ENCODE results near the gene LAGE3. TPM values are rescaled to one million over a fixed set of nuclear protein-coding genes. Genes with fewer than 3 reads are reported as not detected.
"Not testable (repeated sequence)": the region's sequence is repeated elsewhere in the genome, so short reads cannot be mapped to it uniquely, and the experiment has no call there.

Gene LAGE3
- polyA plus RNA-seq, 1 experiment = 17.8 TPM

DNA sequence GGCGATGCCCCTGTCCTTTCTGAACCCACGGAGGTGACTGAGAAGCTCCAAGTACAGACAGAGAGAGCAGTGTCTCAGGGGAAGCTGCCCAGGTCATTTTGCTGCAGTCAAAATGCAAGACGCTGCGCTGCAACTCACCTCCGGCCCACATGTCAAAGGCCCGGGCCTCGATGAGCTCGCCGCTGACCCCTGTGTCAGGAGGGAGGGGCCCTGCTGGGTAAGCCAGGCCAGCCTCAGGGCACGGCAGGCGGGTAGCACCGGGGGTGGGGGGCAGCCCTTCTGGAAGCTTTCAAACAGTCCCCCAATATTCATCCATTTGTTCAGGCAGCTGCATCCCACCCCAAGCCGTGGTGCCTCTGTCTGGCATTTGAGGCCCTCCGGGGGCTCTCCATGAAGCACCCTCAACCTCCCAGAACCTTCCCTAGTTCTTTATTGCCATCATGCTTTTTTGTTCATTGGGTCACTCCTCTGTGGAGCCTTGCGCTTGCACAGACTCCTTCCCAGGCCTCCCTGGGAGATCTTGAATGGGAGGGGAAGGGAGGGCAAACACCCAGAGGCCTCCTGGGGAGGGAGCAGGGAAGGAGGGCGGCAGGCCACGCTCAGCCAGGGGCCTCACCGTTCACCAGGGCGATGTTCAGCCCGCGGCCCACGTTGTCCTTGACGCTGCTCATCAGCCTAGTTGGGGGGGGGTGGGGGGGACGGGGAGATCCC is 28.7 kb upstream of the LAGE3 start:
- no peak for DNase-seq (ENCODE audit: low read depth)
- ChIA-PET POLR2A (no interaction called here), CTCF (no interaction called here)
- H3K27me3 ChIP-seq (ENCODE audit: control insufficient read depth, insufficient read depth, low read length) = no peaks in the 10 kb centered on the region
- TF ChIP-seq, protein P1, sequence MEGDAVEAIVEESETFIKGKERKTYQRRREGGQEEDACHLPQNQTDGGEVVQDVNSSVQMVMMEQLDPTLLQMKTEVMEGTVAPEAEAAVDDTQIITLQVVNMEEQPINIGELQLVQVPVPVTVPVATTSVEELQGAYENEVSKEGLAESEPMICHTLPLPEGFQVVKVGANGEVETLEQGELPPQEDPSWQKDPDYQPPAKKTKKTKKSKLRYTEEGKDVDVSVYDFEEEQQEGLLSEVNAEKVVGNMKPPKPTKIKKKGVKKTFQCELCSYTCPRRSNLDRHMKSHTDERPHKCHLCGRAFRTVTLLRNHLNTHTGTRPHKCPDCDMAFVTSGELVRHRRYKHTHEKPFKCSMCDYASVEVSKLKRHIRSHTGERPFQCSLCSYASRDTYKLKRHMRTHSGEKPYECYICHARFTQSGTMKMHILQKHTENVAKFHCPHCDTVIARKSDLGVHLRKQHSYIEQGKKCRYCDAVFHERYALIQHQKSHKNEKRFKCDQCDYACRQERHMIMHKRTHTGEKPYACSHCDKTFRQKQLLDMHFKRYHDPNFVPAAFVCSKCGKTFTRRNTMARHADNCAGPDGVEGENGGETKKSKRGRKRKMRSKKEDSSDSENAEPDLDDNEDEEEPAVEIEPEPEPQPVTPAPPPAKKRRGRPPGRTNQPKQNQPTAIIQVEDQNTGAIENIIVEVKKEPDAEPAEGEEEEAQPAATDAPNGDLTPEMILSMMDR (IDR thresholded peaks at IDR 0.05; ENCODE audit: insufficient read depth, low read depth, low read length) = no peak
- no peak overlapping the region for H3K4me3 ChIP-seq (ENCODE audit: low read depth, low read length)
- peaks cover 2% of the 10 kb centered on the region for H3K36me3 ChIP-seq (ENCODE audit: control insufficient read depth, insufficient read depth, low read length)

DNA sequence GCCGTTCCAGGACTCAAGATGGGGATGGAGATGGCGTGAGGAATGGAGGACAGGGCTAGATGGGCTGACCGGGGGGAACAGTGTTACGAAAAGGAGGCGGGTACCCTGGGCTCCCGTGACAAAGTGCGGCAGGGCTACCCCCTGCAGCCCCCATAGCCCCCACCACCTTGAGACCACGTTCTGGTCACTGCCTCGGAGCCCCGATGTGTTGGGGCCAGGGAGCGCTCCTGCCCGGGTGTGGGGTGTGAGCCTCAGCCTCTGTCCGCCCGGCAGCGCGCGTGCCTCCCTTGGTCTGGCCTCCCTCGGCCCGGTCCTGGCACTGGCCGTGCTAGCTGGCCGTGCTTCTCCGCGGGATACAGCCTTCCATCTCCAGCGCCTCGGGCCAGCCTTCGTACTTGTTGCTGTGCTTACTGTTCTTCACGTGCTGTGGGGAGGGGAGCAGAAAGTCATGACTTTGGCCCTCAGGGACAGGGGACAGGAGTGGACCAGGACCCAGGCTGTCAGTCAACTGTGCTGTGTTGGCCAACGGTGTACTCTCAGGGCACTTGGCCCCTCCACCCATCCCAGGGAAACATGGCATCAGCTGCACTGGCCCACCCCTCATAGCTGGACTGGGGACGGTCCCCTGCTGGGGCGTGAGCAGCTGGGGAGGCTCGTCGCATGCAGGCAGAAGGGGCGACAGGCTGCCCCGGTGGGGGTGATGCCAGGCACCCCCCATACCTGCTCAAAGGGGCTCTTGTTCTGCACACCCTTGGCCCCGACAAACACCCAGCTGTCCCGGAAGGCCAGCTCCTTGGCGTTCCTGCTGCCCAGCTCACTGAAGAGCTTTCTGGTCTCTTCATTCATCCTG is 27.6 kb upstream of the LAGE3 start:
- TF ChIP-seq, protein P1 (IDR thresholded peaks at IDR 0.05; ENCODE audit: insufficient read depth, low read depth, low read length) = no peak
- DNase-seq (ENCODE audit: low read depth) = no peak
- Histone ChIP-seq H3K27me3 (ENCODE audit: control insufficient read depth, insufficient read depth, low read length) (no peaks in the 10 kb centered on the region), H3K36me3 (ENCODE audit: control insufficient read depth, insufficient read depth, low read length) (peaks cover 2% of the 10 kb centered on the region), H3K4me3 (ENCODE audit: low read depth, low read length) (no peak overlapping the region)
- ChIA-PET POLR2A (no interaction called here), CTCF (no interaction called here)

DNA sequence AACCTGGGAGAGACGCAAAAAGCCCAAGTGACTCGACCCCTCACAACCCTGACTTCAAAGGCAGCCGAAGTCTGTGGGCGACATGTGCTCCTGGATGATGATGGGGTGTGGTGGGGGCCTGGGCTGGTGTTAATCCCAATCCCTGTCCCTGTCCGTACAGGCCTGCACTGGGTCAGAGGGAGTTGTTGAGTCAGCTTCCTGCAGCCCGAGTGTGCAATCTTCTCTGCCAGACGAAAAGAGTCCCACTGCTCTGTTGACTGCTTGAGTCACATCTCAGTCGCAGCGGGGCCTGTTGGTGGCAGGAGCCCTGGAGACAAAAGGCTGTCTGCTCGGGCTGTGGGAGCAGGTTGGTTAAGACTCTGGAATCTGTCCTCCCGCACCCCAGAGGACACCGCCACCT is 26.7 kb upstream of the LAGE3 start:
- TF ChIP-seq, protein P1 (IDR thresholded peaks at IDR 0.05; ENCODE audit: insufficient read depth, low read depth, low read length) = no peak
- H3K4me3 ChIP-seq (ENCODE audit: low read depth, low read length) = no peak overlapping the region
- CTCF ChIA-PET = no interaction called here
- POLR2A ChIA-PET = no interaction called here
- DNase-seq (ENCODE audit: low read depth) = no peak
- H3K36me3 ChIP-seq (ENCODE audit: control insufficient read depth, insufficient read depth, low read length) = peaks cover 2% of the 10 kb centered on the region
- no peaks in the 10 kb centered on the region for H3K27me3 ChIP-seq (ENCODE audit: control insufficient read depth, insufficient read depth, low read length)

DNA sequence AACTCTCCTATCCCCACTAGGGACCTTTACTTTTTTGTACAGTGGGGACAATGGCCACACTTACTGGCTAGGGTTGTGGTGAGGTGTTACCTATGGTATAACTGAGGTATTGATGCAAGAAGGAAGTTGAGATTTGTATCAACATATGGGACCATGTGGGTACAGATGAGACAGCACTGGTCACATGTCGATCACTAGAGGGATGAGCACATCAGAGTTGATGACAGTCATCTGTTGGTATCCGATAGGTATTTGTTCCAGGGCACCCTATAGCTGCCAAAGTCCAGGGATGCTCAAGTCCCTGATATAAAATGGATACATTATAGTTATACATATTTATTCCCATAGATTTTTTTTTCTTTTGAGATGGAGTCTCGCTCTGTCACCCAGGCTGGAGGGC is 23.9 kb upstream of the LAGE3 start:
- Histone ChIP-seq H3K36me3 (ENCODE audit: control insufficient read depth, insufficient read depth, low read length) (no peaks in the 10 kb centered on the region; the same call in 1 of the 2 replicates), H3K27me3 (ENCODE audit: control insufficient read depth, insufficient read depth, low read length) (no peaks in the 10 kb centered on the region), H3K4me3 (ENCODE audit: low read depth, low read length) (no peak overlapping the region)
- TF ChIP-seq, protein P1 (IDR thresholded peaks at IDR 0.05; ENCODE audit: insufficient read depth, low read depth, low read length) = no peak
- CTCF ChIA-PET = no interaction called here
- POLR2A ChIA-PET = no interaction called here
- no peak for DNase-seq (ENCODE audit: low read depth)

DNA sequence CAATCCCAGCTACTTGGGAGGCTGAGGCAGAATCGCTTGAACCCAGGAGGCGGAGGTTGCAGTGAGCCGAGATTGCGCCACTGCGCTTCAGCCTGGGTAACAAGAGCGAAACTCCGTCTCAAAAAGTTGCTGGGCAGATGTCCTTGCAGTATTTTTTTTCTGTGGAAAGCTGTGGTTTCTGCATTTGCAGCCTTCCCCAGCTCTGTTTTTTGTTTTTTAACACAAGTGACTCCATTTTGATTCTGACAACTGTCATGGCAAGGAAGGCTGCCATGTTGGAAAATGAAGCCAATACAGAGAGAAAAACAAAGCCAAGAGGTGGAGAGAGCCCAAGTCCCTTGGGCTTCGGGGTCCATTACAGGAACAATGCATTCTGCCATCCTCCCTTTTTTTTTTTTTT is 23.0 kb upstream of the LAGE3 start:
- DNase-seq (ENCODE audit: low read depth) = no peak
- Histone ChIP-seq H3K27me3 (ENCODE audit: control insufficient read depth, insufficient read depth, low read length) (no peaks in the 10 kb centered on the region), H3K36me3 (ENCODE audit: control insufficient read depth, insufficient read depth, low read length) (no peaks in the 10 kb centered on the region), H3K4me3 (ENCODE audit: low read depth, low read length) (no peak overlapping the region)
- TF ChIP-seq, protein P1 (IDR thresholded peaks at IDR 0.05; ENCODE audit: insufficient read depth, low read depth, low read length) = no peak
- POLR2A ChIA-PET = no interaction called here
- CTCF ChIA-PET = no interaction called here

DNA sequence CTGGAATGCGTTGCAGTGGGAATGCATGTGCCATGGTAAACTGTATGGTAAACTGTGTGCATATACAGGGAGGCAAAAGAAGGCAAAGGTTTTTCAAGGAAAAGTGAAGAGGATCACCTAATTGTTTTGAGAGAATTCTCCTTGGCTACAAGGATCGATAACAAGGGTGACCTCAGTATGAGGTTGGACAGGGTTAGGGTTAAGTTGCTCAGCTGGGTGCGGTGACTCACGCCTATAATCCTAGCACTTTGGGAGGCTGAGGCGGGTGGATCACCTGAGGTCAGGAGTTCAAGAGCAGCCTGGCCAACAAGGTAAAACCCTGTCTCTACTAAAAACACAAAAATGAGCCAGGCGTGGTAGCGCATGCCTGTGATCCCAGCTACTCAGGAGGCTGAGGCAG is 22.3 kb upstream of the LAGE3 start:
- DNase-seq (ENCODE audit: low read depth); H3K36me3 ChIP-seq (ENCODE audit: control insufficient read depth, insufficient read depth, low read length); CTCF ChIA-PET; H3K27me3 ChIP-seq (ENCODE audit: control insufficient read depth, insufficient read depth, low read length); POLR2A ChIA-PET; H3K4me3 ChIP-seq (ENCODE audit: low read depth, low read length): not testable (repeated sequence)

DNA sequence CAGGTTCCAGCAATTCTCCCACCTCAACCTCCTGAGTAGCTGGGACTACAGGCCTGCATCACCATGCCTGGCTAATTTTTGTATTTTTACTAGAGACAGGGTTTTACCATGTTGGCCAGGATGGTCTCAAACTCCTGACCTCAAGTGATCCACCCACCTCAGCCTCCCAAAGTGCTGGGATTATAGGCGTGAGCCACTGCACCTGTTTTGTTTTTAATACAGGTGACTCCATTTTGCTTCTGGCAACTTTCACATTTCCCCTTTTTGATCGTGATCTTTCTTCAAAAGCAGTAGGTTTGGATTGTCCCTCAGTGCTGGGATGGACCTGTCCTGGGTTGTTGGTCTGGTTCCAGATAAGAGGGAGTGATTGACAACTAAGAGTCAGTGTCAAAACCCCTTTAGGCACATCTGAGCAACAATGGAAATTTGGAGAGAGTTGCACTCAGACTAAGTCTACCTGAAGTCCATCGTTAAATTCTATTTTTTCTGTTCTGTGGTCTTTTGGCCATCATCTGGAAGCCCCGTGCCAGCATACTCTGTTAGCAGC is 17.6 kb upstream of the LAGE3 start:
- DNase-seq (ENCODE audit: low read depth); CTCF ChIA-PET; H3K36me3 ChIP-seq (ENCODE audit: control insufficient read depth, insufficient read depth, low read length); H3K27me3 ChIP-seq (ENCODE audit: control insufficient read depth, insufficient read depth, low read length); H3K4me3 ChIP-seq (ENCODE audit: low read depth, low read length): not testable (repeated sequence)
- POLR2A ChIA-PET = interaction anchor here (0.6 kb wide), 1 partner anchor 9 kb away, joined by 3 read pairs; no protein-coding TSS in a partner anchor

Measured in BJ (cell line).